HG02759 (cell line): ENCODE data around the gene PHACTR1.
"Not testable (repeated sequence)": the region's sequence is repeated elsewhere in the genome, so short reads cannot be mapped to it uniquely, and the experiment has no call there.

Experiments used
- ATAC-seq: cut with Tn5 transposase; IDR thresholded peaks from one replicate; pipeline ENCODE4 v1.9.1; 2021; ENCODE audit warnings: mild to moderate bottlenecking, moderate library complexity; ENCODE audit not compliant: unreplicated experiment

Gene PHACTR1

DNA sequence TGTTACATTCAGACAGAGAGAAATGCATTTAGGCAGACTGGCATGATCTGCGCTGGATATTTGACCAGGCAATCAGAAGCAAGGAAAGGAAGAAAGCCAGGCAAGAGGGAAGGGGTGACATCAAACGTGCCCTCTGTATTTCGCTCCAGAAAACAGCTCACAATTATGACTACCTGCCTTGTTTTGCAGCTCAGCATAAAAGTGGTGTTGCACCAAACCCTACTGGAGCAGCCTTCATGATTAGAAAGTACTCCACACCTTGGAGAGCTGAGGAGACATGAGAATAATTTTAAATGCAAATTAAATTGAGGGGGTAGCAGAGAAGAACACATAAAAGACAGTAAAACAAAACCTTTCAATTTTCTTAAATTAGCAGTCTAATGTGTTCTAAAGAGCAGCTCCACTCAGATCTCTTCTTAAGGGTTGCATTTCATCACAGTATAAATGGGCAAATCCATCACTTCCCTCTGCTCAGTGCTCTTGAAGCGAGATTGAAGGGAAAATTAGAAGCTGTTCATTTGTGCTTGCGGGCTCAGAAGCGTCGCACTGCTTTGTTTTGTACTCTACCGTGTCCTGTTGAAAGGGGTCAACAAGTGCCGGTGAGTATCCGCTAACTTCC, at the start of gene PHACTR1:
PHACTR1 (plus strand) TSS at position 470 of the 619 bp plus-strand sequence.
- ATAC-seq, result no peak

DNA sequence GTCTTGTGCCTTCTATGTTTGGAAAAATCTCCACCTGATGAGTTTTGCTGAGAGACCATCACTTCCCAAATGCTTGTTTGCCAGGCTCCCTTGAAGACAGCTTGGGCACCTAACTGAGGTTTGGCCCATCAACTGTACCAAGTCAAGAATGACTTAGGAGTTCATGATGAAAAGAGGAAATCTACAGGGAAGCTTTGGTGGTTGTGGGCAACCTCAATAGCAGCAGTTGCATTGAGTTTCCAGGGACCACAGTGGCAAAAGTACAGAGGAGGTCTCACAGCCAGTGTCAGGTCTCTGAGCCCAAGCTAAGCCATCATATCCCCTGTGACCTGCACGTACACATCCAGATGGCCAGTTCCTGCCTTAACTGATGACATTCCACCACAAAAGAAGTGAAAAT, 49.7 kb upstream of the PHACTR1 start:
- no peak for ATAC-seq

DNA sequence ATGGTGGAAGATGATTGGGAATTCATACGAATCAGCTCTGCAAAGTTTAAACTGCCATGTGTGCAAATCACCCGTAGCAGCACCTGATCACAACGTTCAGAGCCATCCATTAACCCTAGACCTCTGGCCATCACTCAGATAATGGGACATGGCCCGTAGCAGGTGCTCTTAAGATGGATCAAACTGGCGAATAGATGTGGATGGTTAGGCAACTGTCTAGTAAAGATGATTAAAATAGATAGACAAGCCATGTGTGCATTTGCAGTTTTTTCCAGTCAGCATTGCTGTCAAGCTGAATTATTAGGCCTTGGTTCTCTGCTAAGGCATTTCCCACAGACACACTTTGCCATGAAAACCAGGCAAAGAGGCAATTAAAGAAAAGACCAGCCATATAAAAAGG, 40.6 kb upstream of the PHACTR1 start:
- no peak for ATAC-seq

DNA sequence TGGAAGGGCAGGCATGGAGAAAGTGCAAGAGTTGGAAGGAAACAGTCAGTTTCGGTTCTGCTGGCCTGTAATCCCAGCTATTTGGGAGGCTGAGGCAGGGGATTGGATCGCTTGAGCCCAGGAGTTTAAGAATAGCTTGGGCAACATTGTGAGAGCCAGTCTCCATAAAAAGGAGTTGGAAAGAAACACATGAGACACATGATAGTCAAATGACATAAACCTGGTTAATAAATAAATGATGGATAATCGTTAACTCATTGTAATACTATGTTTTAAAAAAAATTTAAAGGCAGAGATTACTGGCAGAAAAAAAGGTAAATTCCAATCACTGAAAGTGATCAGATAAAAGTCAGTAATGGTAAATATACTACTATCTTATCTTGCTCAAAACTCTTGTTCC, 37.2 kb upstream of the PHACTR1 start:
- no peak for ATAC-seq

DNA sequence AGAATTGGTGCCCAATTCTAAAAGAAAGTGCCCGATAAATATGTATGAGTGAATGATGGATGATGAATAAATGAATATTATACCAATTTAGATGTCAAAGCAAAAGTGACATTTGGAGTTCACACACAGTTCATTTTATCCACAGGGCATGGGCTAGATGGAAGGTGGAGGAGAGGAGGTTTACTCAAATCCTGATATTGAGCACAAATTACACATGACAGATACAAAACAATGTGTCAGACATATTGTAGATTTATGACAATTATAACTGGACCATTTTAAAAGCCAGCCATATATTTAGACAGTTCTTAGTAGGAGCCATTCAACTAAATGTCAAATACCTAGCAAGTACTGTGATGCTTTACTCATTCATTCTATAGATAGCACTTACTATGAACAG, 23.4 kb upstream of the PHACTR1 start:
- ATAC-seq, result no peak

DNA sequence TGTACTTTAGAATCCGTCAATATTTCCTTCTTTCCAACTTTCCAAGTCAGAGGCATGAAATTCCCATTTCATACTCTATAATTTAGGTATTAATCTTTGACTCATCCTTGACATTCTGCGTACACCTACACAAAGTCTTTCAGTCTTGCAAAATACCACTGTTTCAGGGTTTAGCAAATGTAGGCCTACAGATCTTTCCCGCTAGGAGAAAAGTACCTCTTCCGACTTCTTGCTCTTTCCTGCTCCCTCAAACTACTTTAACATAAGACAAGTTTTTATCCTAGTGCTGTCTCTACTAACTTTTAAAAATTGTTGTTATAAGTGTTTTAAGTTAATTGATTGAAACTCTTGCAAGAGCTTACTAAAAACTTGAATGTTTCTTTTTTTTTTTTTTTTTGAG, 18.3 kb upstream of the PHACTR1 start:
- ATAC-seq, result no peak

DNA sequence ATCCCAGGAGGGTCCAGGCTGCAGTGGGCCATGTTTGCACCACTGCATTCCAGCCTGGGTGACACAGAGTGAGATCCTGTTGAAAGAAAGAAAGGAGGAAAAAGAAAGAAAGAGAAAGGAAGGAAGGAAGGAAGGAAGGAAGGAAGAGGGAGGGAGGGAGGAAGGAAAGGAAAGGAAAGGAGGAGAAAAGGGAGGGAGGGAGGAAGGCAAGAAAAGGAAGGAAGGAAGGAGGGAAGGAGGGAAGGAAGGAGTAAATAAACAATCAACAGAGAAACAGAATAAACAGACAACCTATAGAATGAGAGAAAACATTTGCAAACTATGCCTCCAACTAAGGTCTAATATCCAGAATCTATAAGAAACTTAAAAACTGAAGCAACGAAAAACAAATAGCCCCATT, 11.6 kb upstream of the PHACTR1 start:
- no peak for ATAC-seq

DNA sequence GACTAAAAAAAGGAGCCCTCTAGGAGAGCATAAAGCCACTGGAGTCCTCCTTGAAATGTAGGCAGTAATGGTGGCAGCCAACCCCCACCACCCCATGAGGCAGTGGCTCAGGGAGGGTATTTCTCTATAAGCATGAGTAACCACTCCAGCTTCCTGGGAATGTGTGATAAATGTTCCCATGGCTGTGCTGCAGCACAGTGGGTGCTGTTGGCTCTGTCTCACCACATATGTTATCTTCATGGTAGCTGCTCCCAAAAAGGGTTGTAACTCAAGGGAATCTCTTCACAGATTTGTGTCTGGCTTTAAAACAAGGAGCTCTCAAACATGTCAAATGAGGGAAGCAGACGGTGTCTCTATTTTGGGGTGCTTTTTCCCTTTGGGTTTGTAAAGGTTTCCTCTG, 7.5 kb upstream of the PHACTR1 start:
- no peak for ATAC-seq

DNA sequence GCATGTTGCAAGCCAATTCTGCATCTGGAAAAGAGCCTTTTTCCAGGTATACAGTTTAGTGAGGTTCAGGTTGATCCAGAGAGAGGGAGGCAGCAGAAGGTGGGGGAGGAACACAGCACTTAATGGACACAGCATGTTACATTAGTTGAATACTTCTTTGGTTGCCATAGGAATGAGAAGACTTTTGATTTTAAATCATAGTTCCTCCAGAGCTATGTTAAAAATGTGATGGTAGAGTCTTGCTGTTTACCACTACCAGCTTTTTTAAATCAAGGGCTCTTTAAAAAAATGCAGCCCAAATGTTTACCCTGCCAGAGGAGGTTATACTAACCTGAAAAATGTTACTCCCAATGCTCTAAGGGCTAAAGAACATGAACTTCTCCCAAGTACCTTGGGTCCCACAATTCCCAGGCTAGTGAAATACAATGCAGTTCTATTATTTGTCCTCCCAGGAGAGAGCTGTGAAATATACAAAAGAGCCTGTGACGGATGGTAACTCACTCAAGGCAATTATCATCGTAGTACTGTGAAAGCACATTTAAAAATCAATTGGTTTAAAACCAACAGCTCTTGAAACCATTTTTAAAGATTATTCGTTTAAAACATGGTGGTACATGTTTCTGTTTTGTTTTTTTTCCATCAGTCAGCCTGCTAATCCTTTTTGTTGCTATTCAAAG, 6.9 kb upstream of the PHACTR1 start:
- no peak for ATAC-seq

DNA sequence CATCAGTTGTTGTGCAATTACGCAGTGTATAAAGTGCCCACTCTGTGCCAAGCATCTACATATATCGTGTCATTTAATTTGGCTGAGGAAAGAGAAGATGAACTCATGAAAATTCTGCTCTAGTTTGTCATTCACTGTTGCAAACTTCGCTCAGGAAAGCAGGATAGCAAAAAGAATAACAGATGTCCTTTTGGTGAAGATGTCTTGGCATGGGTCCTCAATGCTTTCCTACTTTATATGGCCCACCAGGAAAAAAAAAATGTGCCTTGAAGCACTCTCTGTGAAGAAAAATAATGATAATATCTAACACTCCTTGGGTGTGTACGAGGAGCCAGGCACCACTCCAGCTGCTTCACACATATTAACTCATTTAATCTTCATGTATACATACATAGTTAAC, 5.6 kb upstream of the PHACTR1 start:
- no peak for ATAC-seq

DNA sequence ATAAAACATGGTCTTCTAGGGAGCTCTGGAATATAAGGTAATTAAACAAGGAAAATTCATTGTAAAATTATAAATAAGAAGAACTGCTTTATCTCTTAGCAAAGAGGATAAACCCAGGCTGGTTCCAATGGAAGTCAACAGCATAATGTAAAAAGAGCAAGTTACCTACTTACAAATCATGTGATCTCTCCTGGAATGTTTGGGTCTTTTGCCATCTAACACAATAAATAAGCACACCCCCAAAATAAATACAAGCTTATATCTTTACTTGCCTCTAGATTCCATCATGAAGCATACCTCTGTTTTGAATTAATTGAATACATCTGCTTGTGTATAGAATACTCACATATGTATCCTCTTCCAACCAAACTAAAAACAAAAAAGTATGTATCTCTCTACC, 2.5 kb upstream of the PHACTR1 start:
- no peak for ATAC-seq

DNA sequence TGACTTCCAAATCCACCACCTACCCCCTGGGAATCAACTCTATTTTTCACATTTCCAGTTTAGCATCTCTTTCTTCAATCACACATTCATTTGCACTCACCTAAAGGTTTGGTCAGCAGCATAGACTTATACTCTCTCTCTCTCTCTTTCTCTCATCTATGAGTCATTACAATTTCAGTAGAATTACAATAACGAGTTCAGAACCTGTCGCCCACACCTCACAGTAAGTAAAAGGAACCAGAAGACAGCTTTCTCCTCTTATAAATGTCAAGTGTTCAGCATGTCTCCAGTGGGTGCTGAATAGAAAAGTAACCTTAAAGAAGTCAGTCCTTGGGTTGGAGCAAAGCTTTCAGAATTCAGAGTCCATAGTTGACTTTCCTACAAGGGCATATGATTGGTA, 1.1 kb upstream of the PHACTR1 start:
- no peak for ATAC-seq

DNA sequence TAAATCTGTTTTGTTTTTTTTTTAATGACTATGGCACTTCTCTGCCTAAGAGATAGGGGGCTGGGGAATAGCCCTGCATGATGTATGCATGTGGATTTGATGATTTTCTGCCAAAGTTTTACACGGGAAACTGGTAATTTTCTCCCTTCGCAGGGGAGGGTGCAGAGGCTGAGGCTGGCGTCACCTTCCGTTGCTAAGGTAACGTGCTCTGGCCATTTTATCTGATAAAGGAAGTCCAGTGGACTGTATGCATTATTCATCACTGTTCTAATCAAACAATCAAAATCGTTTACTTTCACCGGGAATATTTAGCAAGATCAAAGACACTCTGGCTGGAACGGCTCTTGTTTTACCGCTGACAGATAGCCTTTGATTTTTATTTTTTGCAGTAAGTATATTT, 789 bp downstream of the PHACTR1 start:
- ATAC-seq, result no peak

DNA sequence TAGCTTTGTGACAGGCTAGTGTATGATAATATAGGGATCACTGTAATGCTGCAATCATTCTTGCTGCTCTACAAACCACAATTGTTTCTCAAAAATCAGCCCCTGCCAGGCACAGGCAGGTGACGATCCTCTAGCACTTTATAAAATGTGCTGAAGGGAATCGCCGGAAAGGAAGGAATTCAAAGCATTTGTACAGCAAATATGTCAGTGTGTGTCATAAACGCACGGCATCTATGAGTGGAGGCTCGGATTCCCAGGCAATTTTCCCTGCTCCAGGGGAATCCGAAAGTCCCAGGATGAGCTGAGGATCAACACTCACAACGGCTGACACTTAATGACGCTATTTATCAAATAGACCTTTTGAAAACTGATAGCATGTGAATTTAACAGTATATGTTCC, 1.4 kb downstream of the PHACTR1 start:
- ATAC-seq, result no peak

DNA sequence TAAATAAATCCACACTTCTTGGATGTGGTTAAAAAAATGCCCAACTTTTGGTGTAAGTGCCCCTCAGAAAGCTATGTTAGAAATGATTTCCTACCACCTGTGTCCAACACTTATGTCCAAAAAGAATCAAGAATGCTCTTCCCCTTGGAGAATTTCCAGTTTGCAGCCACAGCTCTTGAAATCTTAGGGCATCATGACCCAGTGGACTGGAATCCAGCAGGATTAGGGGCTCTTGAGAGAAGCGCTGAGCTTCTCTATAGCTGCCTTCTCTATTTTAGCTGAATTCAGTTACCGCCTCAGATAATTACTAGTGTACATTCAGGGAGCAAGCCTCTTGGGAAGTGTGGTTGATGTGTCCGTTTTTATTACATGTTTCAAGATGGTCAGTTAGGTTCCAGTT, 2.5 kb downstream of the PHACTR1 start:
- ATAC-seq, result no peak

DNA sequence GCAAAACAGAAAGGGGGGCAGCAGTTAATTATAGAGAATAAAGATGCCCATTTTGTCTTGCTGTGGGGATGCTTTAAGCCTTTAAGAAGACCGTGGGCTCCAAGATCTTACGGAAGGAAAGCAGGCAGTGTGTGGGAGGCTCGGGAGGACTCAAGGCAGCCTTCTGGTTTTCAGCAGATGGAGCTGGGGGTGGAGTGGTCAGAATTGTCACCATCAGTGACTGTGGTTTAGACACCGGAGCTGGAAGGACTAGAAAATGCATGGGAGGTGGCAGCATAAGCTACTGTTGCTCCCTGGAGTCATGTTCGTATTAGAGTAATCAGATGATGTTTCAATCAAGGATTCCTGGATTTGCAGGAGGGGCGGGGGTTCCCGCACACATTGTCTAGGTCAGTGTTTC, 3.7 kb downstream of the PHACTR1 start:
- ATAC-seq, result no peak

DNA sequence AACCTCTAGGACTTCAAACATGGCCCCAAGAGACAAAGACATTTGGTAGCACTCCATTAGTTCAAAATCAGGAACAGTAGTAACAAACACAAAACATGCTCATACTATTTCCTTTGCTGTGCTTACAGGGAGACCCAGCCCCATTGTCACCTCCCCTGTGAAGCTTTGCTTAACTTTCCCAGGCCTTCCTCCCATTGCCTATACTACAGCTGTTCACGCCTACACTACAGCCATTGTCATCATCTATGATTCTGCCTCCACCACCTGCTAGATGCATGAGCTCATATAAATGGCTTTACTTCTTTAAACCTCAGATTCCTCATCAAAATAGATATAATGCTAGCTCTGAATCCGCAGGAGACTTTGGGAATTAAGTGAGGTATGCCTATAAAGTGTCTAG, 8.7 kb downstream of the PHACTR1 start:
- ATAC-seq, result no peak

DNA sequence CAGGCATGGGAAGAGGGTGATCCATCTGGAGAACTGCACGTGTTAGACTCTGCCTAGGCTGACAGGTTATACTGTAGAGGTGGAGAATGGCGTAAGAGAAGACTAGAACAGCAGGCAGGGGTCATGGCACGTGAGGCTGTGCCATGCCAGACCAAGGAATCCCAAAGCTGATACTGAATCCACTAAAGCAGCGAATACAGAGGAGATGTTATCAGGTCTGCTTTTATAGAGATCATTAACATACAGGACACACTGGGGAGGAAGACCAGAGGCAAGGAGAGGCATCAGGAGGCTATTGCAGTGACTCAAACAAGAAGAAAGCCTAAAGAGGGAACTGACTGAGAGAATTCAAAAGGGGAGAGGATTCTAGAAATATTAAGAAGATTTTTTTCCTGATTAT, 12.9 kb downstream of the PHACTR1 start:
- ATAC-seq, result no peak

DNA sequence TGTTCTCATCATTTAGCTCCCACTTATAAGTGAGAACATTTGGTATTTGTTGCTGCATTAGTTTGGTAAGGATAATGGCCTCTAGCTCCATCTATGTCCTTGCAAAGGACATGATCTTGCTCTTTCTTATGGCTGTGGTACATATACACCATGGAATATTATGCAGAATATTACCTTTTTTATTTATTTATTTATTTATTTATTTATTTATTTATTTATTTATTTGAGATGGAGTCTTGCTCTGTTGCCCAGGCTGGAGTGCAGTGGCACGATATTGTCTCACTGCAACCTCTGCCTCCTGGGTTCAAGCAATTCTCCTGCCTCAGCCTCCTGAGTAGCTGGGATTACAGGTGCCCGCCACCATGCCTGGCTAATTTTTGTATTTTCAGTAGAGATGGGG, 14.2 kb downstream of the PHACTR1 start:
- not testable (repeated sequence) for ATAC-seq

DNA sequence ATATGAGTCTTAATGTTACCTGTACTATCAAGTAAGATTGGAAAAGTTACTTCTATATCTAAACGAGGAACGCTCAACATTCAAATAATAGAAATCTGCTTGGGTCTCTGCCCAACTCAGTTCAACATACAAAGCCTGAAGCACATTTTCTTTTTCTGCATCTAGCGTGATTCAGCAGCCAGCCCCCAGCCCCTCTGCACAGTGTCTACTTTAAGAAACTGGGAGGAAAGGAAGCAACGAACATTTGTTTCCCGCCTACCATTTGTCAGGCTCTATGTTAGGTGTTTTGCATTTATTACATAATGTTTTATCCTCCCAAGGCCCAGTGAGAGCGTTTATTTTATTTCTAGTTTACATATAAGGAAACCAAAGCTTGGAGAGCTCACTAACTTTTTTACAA, 17.3 kb downstream of the PHACTR1 start:
- no peak for ATAC-seq

DNA sequence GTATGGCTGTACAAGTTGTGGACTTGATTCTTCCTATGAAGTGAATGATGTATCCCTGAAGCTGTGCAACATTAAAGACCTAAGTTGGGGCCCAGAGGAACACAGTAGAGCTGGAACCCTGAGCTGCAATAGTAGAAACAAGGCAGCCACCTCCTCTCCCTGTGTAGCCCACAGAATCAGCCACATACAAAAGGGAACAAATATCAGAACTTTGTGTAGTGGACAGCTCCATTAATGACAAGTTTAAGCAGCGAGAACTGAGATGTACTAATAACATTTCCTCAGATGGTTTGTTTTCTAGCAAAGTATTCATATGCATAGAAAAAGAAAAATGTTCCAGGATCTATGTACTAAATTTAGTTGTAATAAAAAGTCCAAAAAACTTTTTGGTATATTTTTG, 19.2 kb downstream of the PHACTR1 start:
- no peak for ATAC-seq

DNA sequence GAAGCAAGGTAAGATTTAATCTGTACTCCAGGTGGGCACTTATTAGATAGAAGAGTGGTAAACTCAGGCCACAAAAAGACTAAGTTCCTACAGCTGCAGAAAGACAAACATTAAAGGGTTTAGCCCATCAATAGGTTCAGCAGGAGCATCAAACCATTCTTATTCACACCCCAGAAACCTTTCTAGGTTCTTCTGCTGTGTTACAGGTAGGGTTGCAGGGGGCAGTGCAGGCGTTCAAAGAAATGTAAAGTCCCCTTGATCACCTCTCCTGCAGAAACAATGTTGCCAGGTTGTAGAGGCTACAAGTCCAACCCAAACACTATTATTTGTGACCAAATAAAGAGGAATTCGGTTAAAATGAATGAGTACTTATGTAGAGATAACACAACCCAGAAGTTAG, 31.8 kb downstream of the PHACTR1 start:
- ATAC-seq, result no peak
